Urinary bladder (tissue), 4 donors: ENCODE results near the gene CNTNAP5. TPM values are rescaled to one million over a fixed set of nuclear protein-coding genes. Genes with fewer than 3 reads are reported as not detected.

ENCODE experiments used
- DNase-seq: peaks from one replicate; pipeline ENCODE4 v3.0.0-alpha.2; 2015; ENCODE audit errors: extremely low spot score
- H3K27ac ChIP-seq: one replicate; pipeline ENCODE4 v1.5.1; 2013; ENCODE audit warnings: low read depth, mild to moderate bottlenecking, moderate library complexity
- H3K36me3 ChIP-seq: one replicate; pipeline ENCODE4 v1.6.1; 2013; ENCODE audit warnings: mild to moderate bottlenecking, moderate library complexity; ENCODE audit not compliant: insufficient read depth
- H3K4me1 ChIP-seq: one replicate; pipeline ENCODE4 v1.6.1; 2013; ENCODE audit warnings: mild to moderate bottlenecking, moderate library complexity; ENCODE audit not compliant: insufficient read depth
- H3K4me3 ChIP-seq: one replicate; pipeline ENCODE4 v1.5.1; 2013; ENCODE audit warnings: low read depth, low read length
- WGBS: extraction: QIAGEN DNeasy Blood & Tissue Kit; methylation state at CpG from one replicate; pipeline ENCODE4 v1.1.7; 2013; 5-methylcytosine and 5-hydroxymethylcytosine counted together
- polyA plus RNA-seq: library from polyadenylated mRNA; stranded (reverse); fragments of 200-250 nt; gene quantifications from one replicate; pipeline ENCODE4 v1.2.3, GENCODE V29; 2013
- total RNA-seq: library from RNA; depleted of rRNA; stranded (reverse); fragments of >200 nt; gene quantifications from one replicate; pipeline ENCODE4 v1.2.3, GENCODE V29; 2014
- donor health status: healthy with polysubstance abuse.
- donor health status: healthy.

The CNTNAP5 gene
- total and polyA plus RNA-seq, 2 donors: 0.01 to 1.8 TPM

DNA sequence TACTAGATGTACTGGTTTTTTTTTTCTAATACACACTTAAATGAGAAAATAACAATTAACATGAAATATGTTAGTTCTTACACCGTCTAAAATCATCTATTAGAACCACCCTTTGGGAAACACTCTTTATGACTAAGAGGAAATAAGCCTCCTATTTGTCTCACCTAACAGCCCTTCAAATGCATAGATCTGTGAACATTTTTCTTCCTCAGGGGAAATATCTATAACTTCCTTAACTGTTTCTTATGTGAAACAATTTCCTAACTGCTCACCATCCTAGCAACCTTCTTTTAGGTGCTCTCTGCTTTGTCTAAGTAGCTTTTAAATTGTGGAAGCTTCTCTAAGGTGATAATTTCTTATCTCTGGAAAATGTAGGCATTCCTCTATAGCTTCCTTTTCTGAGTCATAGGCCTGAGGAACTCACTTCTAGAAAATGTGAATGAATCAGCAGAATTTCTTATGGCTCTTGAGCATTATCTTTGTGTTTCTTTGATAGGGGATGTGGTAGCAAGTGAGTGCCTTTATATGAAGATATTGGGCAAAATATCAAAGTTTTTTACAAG lies 56.1 kb downstream of the CNTNAP5 start:
- H3K4me1 ChIP-seq: no peaks in the 10 kb centered on the region
- no peak overlapping the region for H3K4me3 ChIP-seq
- no peak for DNase-seq
- H3K36me3 ChIP-seq: no peaks in the 10 kb centered on the region
- no peak overlapping the region for H3K27ac ChIP-seq
- 49% methylated on average over 1 of the region's 1 CpG for WGBS

- Histone ChIP-seq H3K27ac (no peak overlapping the region), H3K36me3 (no peaks in the 10 kb centered on the region), H3K4me1 (no peaks in the 10 kb centered on the region), H3K4me3 (no peak overlapping the region)
- 57% methylated on average over 2 of the region's 2 CpGs for WGBS
- DNase-seq: no peak
These were observed 63.5 kb downstream of the CNTNAP5 start for GRCh38 chr2:124088616-124089015.

DNA sequence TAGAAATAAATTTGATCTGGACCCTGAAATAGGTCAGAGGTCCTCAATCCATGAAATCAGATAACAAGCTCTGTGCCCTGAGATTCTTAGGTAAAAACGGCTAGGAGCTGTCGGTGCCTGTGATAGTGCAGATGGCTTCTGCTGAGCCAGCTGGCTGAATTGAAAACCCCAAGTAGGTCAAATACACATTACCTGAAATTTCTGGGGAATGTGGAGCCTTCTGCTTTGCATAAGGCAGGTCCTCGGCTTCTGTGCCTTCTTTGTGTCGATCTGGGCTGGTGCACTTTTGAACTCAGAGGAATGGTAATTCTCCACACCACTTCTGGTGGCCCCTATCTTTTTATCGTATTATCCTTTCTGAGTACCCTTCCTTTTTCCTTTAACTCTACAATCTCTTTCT lies 66.6 kb downstream of the CNTNAP5 start:
- WGBS: 44% methylated on average over 5 of the region's 5 CpGs
- Histone ChIP-seq H3K27ac (no peak overlapping the region), H3K36me3 (no peaks in the 10 kb centered on the region), H3K4me1 (no peaks in the 10 kb centered on the region), H3K4me3 (no peak overlapping the region)
- DNase-seq: no peak

DNA sequence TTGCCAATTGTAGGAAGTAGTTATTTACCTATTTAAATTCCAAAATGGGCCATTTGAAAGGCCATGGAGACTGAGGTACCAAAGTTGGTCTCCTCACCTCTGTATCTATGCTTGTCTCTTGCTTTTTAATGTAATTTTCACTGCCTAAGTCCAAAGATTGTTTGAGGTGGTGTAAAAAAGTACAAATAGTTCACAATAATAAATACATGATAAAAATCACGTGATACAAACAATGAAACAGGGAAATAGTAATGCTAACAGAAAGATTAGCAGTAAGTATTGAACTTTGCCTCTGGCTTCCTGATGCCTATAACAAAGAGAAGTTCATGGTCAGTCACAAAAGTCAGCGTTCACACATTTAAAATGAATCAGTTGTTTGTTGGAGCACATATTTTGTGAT lies 67.6 kb downstream of the CNTNAP5 start:
- Histone ChIP-seq H3K27ac (no peak overlapping the region), H3K36me3 (no peaks in the 10 kb centered on the region), H3K4me3 (no peak overlapping the region), H3K4me1 (no peaks in the 10 kb centered on the region)
- no peak for DNase-seq
- 70% methylated on average over 2 of the region's 2 CpGs for WGBS

DNA sequence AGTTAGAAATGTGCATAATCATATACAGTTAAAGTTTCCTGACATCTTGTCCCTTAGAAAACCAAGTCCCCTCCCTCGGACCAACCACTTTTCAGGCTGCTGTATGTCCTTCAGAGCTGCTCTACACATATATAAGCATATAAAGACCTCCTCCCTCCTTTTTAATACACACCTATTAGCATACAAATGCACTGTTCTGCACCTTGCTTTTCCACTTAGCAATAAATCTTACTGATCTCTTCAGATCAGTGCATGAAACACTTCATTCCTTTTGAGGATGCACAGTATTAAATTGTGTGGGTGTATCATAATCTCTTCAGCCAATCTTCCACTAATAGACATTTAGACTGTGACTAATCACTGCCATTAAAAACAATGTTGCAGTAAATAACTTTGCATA lies 79.8 kb downstream of the CNTNAP5 start:
- no peaks in the 10 kb centered on the region for H3K36me3 ChIP-seq
- 76% methylated on average over 1 of the region's 1 CpG for WGBS
- H3K27ac ChIP-seq: no peak overlapping the region
- H3K4me1 ChIP-seq: no peaks in the 10 kb centered on the region
- no peak for DNase-seq
- no peak overlapping the region for H3K4me3 ChIP-seq

- Histone ChIP-seq H3K4me3 (no peak overlapping the region), H3K4me1 (no peaks in the 10 kb centered on the region), H3K36me3 (no peaks in the 10 kb centered on the region), H3K27ac (no peak overlapping the region)
- DNase-seq: no peak
These were observed 87.1 kb downstream of the CNTNAP5 start for GRCh38 chr2:124112206-124112605.

GRCh38 chr2:124112966-124113365 lies 87.9 kb downstream of the CNTNAP5 start:
- no peaks in the 10 kb centered on the region for H3K36me3 ChIP-seq
- H3K4me1 ChIP-seq: no peaks in the 10 kb centered on the region
- H3K4me3 ChIP-seq: no peak overlapping the region
- H3K27ac ChIP-seq: no peak overlapping the region
- WGBS: 55% methylated on average over 2 of the region's 2 CpGs
- no peak for DNase-seq

DNA sequence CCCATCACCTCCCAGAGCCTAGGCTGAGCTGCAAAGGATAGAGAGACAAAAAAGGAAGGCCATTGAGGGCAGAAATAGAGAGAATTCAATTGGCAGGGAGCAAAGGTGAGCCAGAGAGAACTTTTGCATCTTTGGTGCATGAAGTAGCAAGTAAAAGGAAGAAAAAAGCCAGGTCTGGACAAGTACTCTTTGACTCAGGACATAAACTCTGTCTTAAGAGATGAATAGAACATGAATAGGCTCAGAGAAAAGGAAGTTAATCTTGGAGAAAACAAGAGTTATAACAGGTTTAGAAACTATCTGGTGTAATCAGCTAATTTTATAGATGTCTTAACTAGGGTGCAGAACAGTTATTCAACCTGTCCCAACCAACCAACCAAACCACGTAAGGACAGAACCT lies 95.2 kb downstream of the CNTNAP5 start:
- 93% methylated on average over 1 of the region's 1 CpG for WGBS
- DNase-seq: no peak
- Histone ChIP-seq H3K4me1 (no peaks in the 10 kb centered on the region), H3K27ac (no peak overlapping the region), H3K4me3 (no peak overlapping the region), H3K36me3 (no peaks in the 10 kb centered on the region)

DNA sequence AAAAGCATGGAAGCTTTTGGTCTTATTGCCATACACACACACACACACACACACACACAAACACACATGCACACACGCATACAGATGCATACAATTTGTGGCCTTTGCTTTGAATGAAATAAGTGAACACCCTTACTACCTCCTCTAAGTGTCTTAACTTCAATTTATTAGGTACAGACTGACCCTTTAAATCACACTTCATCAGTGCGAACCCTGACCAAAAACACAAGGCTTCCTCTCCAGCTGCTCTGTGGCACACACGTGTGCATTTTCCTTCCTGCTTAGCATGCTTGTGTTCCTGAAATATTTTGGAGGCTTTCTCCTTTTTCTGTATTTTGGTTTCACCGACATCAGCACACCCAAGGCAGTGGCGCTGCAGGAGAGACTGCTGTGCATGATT lies 96.0 kb downstream of the CNTNAP5 start:
- no peak overlapping the region for H3K4me3 ChIP-seq
- H3K27ac ChIP-seq: no peak overlapping the region
- WGBS: 77% methylated on average over 5 of the region's 5 CpGs
- DNase-seq: no peak
- no peaks in the 10 kb centered on the region for H3K4me1 ChIP-seq
- no peaks in the 10 kb centered on the region for H3K36me3 ChIP-seq

DNA sequence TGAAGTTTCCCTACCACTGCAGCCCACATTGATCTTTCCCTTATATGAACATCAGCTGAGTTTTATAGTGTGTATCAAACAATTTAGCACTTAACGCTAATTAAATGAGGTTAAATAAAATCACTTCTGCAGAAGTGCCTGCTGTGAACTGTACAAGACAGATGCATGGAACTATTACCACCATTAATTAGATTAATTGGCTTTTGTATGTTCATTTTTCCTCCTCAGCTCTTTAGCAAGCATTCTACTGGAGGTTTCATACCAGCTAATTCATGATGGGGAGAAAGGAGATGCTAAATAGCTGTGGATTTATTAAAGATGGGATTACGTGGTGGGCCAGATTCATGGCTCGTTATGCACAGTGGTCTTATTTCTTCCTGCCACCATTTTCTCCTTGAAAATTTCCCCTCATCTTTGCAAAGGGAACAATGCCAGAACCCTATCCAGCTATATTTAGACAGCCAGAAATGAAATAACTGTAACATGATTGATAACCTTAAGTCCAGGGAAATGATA lies 96.7 kb downstream of the CNTNAP5 start:
- WGBS: 85% methylated on average over 3 of the region's 3 CpGs
- no peak overlapping the region for H3K4me3 ChIP-seq
- no peak for DNase-seq

DNA sequence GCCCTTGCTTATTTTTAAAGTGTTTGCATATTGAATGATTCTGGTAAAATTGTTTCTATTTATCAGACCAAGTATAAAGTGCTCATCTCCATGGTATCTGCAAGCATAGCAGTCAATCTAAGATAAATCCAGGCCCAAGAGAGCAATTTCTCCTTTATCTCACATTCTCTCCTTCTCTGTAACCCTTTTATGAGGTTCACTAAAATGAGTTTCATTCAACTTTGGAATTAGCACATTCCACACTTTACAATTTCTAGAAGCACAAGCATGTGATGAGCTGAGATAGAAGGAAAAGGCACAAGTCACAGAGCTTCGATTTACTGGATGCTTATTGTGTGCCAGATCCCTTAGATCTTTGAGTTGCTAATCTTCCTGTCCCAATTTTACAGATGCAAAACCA lies 97.3 kb downstream of the CNTNAP5 start:
- WGBS: 39% methylated on average over 1 of the region's 1 CpG
- DNase-seq: no peak
- Histone ChIP-seq H3K36me3 (no peaks in the 10 kb centered on the region), H3K4me1 (no peaks in the 10 kb centered on the region), H3K4me3 (no peak overlapping the region), H3K27ac (no peak overlapping the region)

More for the DNA sequence above, 96.7 kb downstream of the CNTNAP5 start:
- no peaks in the 10 kb centered on the region for H3K36me3 ChIP-seq
- H3K27ac ChIP-seq: no peak overlapping the region
- H3K4me1 ChIP-seq: no peaks in the 10 kb centered on the region

DNA sequence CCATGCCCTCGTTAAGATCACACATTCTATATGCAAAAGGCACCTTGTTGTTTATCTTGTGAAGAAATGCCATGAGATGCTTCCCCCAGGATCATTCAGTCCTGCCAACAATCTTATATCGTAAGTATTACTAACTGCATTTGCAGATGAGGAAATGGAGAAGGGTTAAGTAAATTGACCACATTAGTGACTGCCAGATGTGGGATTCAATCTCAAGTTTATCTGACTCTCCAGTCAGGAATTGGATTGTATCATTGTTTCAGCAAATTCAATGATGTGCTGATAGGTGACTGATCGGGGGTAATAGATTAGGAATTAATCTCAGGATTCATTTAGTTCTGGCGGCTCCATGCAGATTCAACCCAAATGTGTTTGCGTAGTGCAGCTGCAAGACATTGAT lies 106.2 kb downstream of the CNTNAP5 start:
- DNase-seq: no peak
- Histone ChIP-seq H3K4me3 (no peak overlapping the region), H3K36me3 (no peaks in the 10 kb centered on the region), H3K4me1 (no peaks in the 10 kb centered on the region), H3K27ac (no peak overlapping the region)
- WGBS: 76% methylated on average over 5 of the region's 5 CpGs

- 92% methylated on average over 1 of the region's 1 CpG for WGBS
These were observed 111.0 kb downstream of the CNTNAP5 start for GRCh38 chr2:124136110-124136509.

GRCh38 chr2:124138076-124138475 lies 113.0 kb downstream of the CNTNAP5 start:
- Histone ChIP-seq H3K36me3 (no peaks in the 10 kb centered on the region), H3K4me3 (no peak overlapping the region), H3K4me1 (no peaks in the 10 kb centered on the region), H3K27ac (no peak overlapping the region)
- DNase-seq: no peak
- 86% methylated on average over 3 of the region's 3 CpGs for WGBS

More at GRCh38 chr2:124136110-124136509, 111.0 kb downstream of the CNTNAP5 start:
- no peak overlapping the region for H3K4me3 ChIP-seq
- H3K36me3 ChIP-seq: no peaks in the 10 kb centered on the region
- no peak for DNase-seq
- H3K27ac ChIP-seq: no peak overlapping the region
- no peaks in the 10 kb centered on the region for H3K4me1 ChIP-seq

DNA sequence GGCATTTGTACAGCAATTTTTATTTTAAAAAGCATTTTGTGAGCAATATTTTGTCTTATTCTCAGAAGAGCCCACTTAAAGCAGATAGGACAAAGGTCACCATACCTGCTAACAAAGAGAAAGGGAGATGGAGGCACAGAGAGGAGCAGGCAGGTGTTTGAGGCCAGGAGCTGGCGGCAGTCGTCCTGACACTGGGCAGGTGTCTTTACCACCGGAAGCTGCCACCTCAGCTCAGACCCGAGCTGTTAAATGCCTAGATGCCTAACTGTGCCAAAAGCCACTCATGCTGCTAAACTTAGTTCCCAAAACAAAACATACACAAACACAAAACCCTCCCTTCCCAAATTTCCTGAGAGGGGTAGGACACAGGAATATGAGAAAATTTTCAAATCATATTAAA lies 120.9 kb downstream of the CNTNAP5 start:
- WGBS: 57% methylated on average over 4 of the region's 4 CpGs
- Histone ChIP-seq H3K4me3 (no peak overlapping the region), H3K36me3 (no peaks in the 10 kb centered on the region), H3K27ac (no peak overlapping the region), H3K4me1 (no peaks in the 10 kb centered on the region)
- no peak for DNase-seq
